Lower leg skin (tissue), 3 donors: Measurements from ENCODE around the gene GNG2.

Experiments used
- CTCF ChIP-seq, 3 donors: fragments of 450-650 bp; IDR thresholded peaks; one replicate each; pipeline ENCODE4 v1.5.1; 2016; ENCODE audit warnings: antibody characterized with exemption in 3 of 3, mild to moderate bottlenecking in 3 of 3, moderate library complexity in 2 of 3
- POLR2A ChIP-seq, 2 donors: fragments of 450-650 bp; IDR thresholded peaks; one replicate each; pipeline ENCODE4 v1.6.1; 2016 to 2017; ENCODE audit warnings: antibody characterized with exemption in 2 of 2, mild to moderate bottlenecking in 1 of 2, moderate library complexity in 1 of 2

GRCh38 chr14:51901475-51902024, 41.1 kb downstream of the GNG2 start:
- TF ChIP-seq POLR2A (IDR thresholded peaks at IDR 0.05) (no peak), CTCF (IDR thresholded peaks at IDR 0.05) (no peak)
